ENCODE measurements around the gene RAET1E. TPM values are rescaled to one million over a fixed set of nuclear protein-coding genes. Genes with fewer than 3 reads are reported as not detected.

RAET1E gene
- total and polyA plus RNA-seq, 2 donors (not counting 1 experiment from before 2014, with no cell fraction given) = not detected

DNA sequence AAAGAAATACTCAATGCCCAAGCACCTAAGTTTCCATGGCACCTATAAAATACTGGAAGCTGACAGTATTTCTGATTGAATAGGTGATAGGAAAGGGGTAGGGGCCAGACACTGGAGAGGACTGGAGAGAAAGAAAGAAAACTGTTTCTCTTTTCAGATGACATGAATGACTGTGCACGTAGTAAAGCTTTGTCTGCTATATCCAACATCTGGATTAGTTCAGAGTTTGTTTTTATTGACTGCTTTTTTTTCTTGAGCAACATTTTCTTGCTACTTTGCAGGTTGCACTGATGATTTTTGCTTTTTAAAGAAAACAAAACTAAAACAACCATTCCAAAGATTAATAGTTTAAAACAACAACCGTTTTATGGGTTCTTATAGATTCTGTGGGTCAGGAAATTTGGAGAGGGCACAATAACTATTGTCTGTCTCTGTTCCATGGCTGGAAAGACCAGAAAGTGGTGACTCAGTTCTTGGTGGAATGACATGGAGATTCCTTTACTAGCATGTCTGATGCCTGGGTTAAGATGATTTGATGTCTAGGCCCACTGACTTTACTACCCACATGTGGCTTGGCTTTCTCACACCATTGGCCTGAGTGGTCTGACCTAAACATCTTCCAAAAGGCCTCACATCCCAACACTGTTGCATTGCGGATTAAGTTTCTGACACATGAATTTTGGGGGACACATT, 21.5 kb downstream of the RAET1E start:
- H3K27ac ChIP-seq (ENCODE audit: low read length in 2 of 2) = no peak overlapping the region
- peaks cover 0 to 5% (median 4%) of the 10 kb centered on the region in 3 donors for H3K9me3 ChIP-seq (ENCODE audit: control extremely low read depth in 1 of 3, control insufficient read depth in 2 of 3, insufficient read depth in 1 of 3, low read length in 2 of 3)
- no peaks in the 10 kb centered on the region for H3K9me3 Mint-ChIP-seq (ENCODE audit: insufficient read depth)
- TF ChIP-seq, protein P1, sequence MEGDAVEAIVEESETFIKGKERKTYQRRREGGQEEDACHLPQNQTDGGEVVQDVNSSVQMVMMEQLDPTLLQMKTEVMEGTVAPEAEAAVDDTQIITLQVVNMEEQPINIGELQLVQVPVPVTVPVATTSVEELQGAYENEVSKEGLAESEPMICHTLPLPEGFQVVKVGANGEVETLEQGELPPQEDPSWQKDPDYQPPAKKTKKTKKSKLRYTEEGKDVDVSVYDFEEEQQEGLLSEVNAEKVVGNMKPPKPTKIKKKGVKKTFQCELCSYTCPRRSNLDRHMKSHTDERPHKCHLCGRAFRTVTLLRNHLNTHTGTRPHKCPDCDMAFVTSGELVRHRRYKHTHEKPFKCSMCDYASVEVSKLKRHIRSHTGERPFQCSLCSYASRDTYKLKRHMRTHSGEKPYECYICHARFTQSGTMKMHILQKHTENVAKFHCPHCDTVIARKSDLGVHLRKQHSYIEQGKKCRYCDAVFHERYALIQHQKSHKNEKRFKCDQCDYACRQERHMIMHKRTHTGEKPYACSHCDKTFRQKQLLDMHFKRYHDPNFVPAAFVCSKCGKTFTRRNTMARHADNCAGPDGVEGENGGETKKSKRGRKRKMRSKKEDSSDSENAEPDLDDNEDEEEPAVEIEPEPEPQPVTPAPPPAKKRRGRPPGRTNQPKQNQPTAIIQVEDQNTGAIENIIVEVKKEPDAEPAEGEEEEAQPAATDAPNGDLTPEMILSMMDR (IDR thresholded peaks at IDR 0.05) = no peak
- no peak for TF ChIP-seq EZH2 (IDR thresholded peaks at IDR 0.05; ENCODE audit: borderline replicate concordance, insufficient read depth, low read depth, low read length, poor library complexity, severe bottlenecking)
- DNase-seq (no peak), ATAC-seq (ENCODE audit: low read depth) (no peak)
- H3K4me3 Mint-ChIP-seq = no peak overlapping the region
- no peak overlapping the region for H3K4me3 ChIP-seq (ENCODE audit: control extremely low read depth in 1 of 5, extremely low read depth in 1 of 5, insufficient read depth in 1 of 5, low read depth in 2 of 5, low read length in 4 of 5)
- no peak overlapping the region for H3K9ac ChIP-seq (ENCODE audit: low read length)
- no peak overlapping the region for H3K27ac Mint-ChIP-seq
- H2AFZ ChIP-seq (ENCODE audit: insufficient read depth, low read depth, low read length, poor library complexity, severe bottlenecking) = no peak overlapping the region
- H3K79me2 ChIP-seq (ENCODE audit: control insufficient read depth, insufficient read depth, low read length) = no peaks in the 10 kb centered on the region
- CTCF ChIA-PET = no interaction called here
- no peaks in the 10 kb centered on the region for H4K20me1 ChIP-seq (ENCODE audit: control insufficient read depth, insufficient read depth, low read length, poor library complexity, severe bottlenecking)
- H3K27me3 ChIP-seq (replicated peaks in 1 of 4; ENCODE audit: control extremely low read depth in 1 of 4, control insufficient read depth in 3 of 4, insufficient read depth in 4 of 4, low read length in 3 of 4) = peaks cover 0 to 20% (median 9%) of the 10 kb centered on the region in 4 experiments
- POLR2A ChIA-PET = no interaction called here
- WGBS (ENCODE audit: insufficient coverage) = 100% methylated on average over 1 of the region's 3 CpGs
- H3K4me1 Mint-ChIP-seq = no peaks in the 10 kb centered on the region
- no peaks in the 10 kb centered on the region for H3K36me3 ChIP-seq (replicated peaks in 1 of 2; ENCODE audit: control extremely low read depth in 1 of 2, control insufficient read depth in 1 of 2, extremely low read depth in 1 of 2, insufficient read depth in 2 of 2, low read length in 1 of 2)
- intact Hi-C loops (cut with micrococcal nuclease) = no loop called here
- peaks cover 70% of the 10 kb centered on the region for H3K27me3 Mint-ChIP-seq
- H3K4me2 ChIP-seq (replicated peaks; ENCODE audit: low read depth, low read length, poor library complexity, severe bottlenecking) = no peak overlapping the region
- H3K4me1 ChIP-seq (ENCODE audit: control insufficient read depth in 2 of 2, insufficient read depth in 2 of 2, low read length in 2 of 2) = no peaks in the 10 kb centered on the region

DNA sequence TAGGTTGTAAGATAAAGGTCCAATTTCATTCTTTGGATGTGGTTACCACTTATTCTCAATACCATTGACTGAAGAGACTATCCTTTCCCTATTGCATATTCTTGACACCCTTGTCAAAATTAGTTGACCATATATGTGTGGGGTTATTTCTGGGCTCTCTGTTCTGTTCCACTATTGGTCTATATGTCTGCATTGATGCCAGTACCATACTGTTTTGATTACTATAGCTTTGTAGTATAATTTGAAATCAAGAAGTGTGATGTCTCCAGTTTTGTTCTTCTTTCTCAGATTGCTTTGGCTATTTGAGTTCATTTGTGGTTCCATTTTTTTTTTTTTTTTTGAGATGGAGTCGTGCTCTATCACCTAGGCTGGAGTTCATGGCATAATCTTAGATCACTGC, 25.7 kb downstream of the RAET1E start:
- H3K9ac ChIP-seq (ENCODE audit: low read length) = no peak overlapping the region
- no peak overlapping the region for H3K27ac ChIP-seq (ENCODE audit: low read length in 2 of 2)
- H4K20me1 ChIP-seq (ENCODE audit: control insufficient read depth, insufficient read depth, low read length, poor library complexity, severe bottlenecking) = no peaks in the 10 kb centered on the region
- H3K79me2 ChIP-seq (ENCODE audit: control insufficient read depth, insufficient read depth, low read length) = no peaks in the 10 kb centered on the region
- ChIA-PET POLR2A (no interaction called here), CTCF (no interaction called here)
- Mint-ChIP-seq H3K9me3 (ENCODE audit: insufficient read depth) (no peaks in the 10 kb centered on the region), H3K4me3 (no peak overlapping the region), H3K27me3 (peaks cover 45% of the 10 kb centered on the region), H3K4me1 (no peaks in the 10 kb centered on the region), H3K27ac (no peak overlapping the region)
- no peaks in the 10 kb centered on the region for H3K4me1 ChIP-seq (ENCODE audit: control insufficient read depth in 2 of 2, insufficient read depth in 2 of 2, low read length in 2 of 2)
- H3K4me2 ChIP-seq (replicated peaks; ENCODE audit: low read depth, low read length, poor library complexity, severe bottlenecking) = no peak overlapping the region
- H3K36me3 ChIP-seq (replicated peaks in 1 of 2; ENCODE audit: control extremely low read depth in 1 of 2, control insufficient read depth in 1 of 2, extremely low read depth in 1 of 2, insufficient read depth in 2 of 2, low read length in 1 of 2) = no peaks in the 10 kb centered on the region
- WGBS (ENCODE audit: insufficient coverage) = no CpG with 5 or more reads among the region's 1 CpG
- ATAC-seq (ENCODE audit: low read depth) (no peak), DNase-seq (no peak)
- H3K4me3 ChIP-seq (ENCODE audit: control extremely low read depth in 1 of 5, extremely low read depth in 1 of 5, insufficient read depth in 1 of 5, low read depth in 2 of 5, low read length in 4 of 5) = no peak overlapping the region
- peaks cover 0 to 10% (median 9%) of the 10 kb centered on the region in 4 experiments for H3K27me3 ChIP-seq (replicated peaks in 1 of 4; ENCODE audit: control extremely low read depth in 1 of 4, control insufficient read depth in 3 of 4, insufficient read depth in 4 of 4, low read length in 3 of 4)
- no peak for TF ChIP-seq EZH2 (IDR thresholded peaks at IDR 0.05; ENCODE audit: borderline replicate concordance, insufficient read depth, low read depth, low read length, poor library complexity, severe bottlenecking)
- TF ChIP-seq, protein P1 (IDR thresholded peaks at IDR 0.05) = no peak
- intact Hi-C loops (cut with micrococcal nuclease) = no loop called here
- peaks cover 0 to 5% (median 4%) of the 10 kb centered on the region in 3 donors for H3K9me3 ChIP-seq (ENCODE audit: control extremely low read depth in 1 of 3, control insufficient read depth in 2 of 3, insufficient read depth in 1 of 3, low read length in 2 of 3)
- no peak overlapping the region for H2AFZ ChIP-seq (ENCODE audit: insufficient read depth, low read depth, low read length, poor library complexity, severe bottlenecking)

All from B cell (primary cell).